ENCODE results near the gene NDUFB2.

DNA sequence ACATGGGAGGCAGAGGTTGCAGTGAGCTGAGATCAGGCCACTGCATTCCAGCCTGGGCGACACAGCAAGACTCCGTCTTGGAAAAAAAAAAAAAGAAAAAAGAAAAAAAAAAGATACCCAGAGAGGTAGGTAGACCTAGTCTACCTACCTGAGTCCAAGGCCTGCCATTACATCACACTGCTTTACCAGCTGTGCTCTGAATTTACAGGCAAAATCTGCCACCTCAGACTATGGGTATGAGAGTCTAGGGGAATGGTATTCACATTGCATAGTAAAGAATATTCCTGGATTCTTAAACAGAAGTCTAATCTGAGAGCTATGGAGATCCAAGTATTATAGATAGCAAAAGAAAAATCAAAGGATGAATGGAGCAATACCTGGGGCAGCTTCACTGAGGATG, 50.2 kb downstream of the NDUFB2 start:
- TF ChIP-seq, protein P1, sequence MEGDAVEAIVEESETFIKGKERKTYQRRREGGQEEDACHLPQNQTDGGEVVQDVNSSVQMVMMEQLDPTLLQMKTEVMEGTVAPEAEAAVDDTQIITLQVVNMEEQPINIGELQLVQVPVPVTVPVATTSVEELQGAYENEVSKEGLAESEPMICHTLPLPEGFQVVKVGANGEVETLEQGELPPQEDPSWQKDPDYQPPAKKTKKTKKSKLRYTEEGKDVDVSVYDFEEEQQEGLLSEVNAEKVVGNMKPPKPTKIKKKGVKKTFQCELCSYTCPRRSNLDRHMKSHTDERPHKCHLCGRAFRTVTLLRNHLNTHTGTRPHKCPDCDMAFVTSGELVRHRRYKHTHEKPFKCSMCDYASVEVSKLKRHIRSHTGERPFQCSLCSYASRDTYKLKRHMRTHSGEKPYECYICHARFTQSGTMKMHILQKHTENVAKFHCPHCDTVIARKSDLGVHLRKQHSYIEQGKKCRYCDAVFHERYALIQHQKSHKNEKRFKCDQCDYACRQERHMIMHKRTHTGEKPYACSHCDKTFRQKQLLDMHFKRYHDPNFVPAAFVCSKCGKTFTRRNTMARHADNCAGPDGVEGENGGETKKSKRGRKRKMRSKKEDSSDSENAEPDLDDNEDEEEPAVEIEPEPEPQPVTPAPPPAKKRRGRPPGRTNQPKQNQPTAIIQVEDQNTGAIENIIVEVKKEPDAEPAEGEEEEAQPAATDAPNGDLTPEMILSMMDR (conservative IDR thresholded peaks at IDR 0.05; ENCODE audit: low read depth, low read length): no peak
- no peak for TF ChIP-seq EZH2 (IDR thresholded peaks at IDR 0.05; ENCODE audit: low read length, unreplicated experiment)
